Measurements from ENCODE around the gene C17orf100. TPM values are rescaled to one million over a fixed set of nuclear protein-coding genes. Genes with fewer than 3 reads are reported as not detected.
A peak's percentile ranks its signal among the peaks of the same experiment; 100 is the strongest.

The C17orf100 gene
- total and polyA plus RNA-seq, 2 of the 13 experiments (the other 11 are each of a cell fraction or from before 2014, with no cell fraction given), result 3.6 to 8.7 TPM

DNA sequence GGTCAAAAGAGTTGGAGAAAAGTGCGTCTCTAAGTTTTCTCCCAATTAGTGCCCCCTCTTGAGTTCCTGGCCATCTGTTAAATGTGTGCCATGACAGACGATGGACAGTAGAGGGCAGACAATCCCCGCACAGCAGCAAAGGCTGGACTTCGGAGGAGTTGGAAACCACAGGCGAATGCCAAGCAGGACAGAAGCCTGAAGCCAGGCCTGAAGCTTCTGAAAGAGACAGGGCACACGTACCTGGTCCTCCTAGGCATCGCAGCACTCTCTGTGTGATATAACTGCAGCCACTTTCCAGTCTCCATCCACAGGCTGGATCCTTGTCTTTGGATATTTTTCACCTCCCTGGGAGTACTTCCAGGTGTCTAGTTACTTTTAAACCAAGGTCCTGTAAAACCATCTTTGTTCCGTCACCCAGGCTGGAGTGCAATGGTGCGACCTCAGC, 14.5 kb downstream of the C17orf100 start (continued):
- TF ChIP-seq, protein P1, sequence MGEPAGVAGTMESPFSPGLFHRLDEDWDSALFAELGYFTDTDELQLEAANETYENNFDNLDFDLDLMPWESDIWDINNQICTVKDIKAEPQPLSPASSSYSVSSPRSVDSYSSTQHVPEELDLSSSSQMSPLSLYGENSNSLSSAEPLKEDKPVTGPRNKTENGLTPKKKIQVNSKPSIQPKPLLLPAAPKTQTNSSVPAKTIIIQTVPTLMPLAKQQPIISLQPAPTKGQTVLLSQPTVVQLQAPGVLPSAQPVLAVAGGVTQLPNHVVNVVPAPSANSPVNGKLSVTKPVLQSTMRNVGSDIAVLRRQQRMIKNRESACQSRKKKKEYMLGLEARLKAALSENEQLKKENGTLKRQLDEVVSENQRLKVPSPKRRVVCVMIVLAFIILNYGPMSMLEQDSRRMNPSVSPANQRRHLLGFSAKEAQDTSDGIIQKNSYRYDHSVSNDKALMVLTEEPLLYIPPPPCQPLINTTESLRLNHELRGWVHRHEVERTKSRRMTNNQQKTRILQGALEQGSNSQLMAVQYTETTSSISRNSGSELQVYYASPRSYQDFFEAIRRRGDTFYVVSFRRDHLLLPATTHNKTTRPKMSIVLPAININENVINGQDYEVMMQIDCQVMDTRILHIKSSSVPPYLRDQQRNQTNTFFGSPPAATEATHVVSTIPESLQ (CRISPR knock-in tag; conservative IDR thresholded peaks at IDR 0.05), result no peak
- TF ChIP-seq, protein P2, sequence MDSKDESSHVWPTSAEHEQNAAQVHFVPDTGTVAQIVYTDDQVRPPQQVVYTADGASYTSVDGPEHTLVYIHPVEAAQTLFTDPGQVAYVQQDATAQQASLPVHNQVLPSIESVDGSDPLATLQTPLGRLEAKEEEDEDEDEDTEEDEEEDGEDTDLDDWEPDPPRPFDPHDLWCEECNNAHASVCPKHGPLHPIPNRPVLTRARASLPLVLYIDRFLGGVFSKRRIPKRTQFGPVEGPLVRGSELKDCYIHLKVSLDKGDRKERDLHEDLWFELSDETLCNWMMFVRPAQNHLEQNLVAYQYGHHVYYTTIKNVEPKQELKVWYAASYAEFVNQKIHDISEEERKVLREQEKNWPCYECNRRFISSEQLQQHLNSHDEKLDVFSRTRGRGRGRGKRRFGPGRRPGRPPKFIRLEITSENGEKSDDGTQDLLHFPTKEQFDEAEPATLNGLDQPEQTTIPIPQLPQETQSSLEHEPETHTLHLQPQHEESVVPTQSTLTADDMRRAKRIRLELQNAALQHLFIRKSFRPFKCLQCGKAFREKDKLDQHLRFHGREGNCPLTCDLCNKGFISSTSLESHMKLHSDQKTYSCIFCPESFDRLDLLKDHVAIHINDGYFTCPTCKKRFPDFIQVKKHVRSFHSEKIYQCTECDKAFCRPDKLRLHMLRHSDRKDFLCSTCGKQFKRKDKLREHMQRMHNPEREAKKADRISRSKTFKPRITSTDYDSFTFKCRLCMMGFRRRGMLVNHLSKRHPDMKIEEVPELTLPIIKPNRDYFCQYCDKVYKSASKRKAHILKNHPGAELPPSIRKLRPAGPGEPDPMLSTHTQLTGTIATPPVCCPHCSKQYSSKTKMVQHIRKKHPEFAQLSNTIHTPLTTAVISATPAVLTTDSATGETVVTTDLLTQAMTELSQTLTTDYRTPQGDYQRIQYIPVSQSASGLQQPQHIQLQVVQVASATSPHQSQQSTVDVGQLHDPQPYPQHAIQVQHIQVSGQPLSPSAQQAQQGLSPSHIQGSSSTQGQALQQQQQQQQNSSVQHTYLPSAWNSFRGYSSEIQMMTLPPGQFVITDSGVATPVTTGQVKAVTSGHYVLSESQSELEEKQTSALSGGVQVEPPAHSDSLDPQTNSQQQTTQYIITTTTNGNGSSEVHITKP (CRISPR knock-in tag; IDR thresholded peaks at IDR 0.05; ENCODE audit: low read depth), result no peak
- TF ChIP-seq, protein P3, sequence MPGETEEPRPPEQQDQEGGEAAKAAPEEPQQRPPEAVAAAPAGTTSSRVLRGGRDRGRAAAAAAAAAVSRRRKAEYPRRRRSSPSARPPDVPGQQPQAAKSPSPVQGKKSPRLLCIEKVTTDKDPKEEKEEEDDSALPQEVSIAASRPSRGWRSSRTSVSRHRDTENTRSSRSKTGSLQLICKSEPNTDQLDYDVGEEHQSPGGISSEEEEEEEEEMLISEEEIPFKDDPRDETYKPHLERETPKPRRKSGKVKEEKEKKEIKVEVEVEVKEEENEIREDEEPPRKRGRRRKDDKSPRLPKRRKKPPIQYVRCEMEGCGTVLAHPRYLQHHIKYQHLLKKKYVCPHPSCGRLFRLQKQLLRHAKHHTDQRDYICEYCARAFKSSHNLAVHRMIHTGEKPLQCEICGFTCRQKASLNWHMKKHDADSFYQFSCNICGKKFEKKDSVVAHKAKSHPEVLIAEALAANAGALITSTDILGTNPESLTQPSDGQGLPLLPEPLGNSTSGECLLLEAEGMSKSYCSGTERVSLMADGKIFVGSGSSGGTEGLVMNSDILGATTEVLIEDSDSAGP (CRISPR knock-in tag; IDR thresholded peaks at IDR 0.05; ENCODE audit: borderline replicate concordance), result peak; percentile 76
- TF ChIP-seq ZSCAN25 (CRISPR knock-in tag; IDR thresholded peaks at IDR 0.05) (0 out of 2 replicates have a peak, but pooled peaks have one; percentile 35), ZNF788 (CRISPR knock-in tag; IDR thresholded peaks at IDR 0.05; ENCODE audit: borderline replicate concordance) (peak; percentile 31; the same call in 1 of the 2 replicates), ZNF331 (CRISPR knock-in tag; IDR thresholded peaks at IDR 0.05) (peak; percentile 43; the same call in 1 of the 2 replicates), TEAD3 (CRISPR knock-in tag; optimal IDR thresholded peaks at IDR 0.05; ENCODE audit: borderline replicate concordance) (peak; percentile 53), RCOR2 (CRISPR knock-in tag; IDR thresholded peaks at IDR 0.05) (0 out of 2 replicates have a peak, but pooled peaks have one; percentile 24), NFIC (IDR thresholded peaks at IDR 0.05; ENCODE audit: low read length) (no peak), ZFY (CRISPR knock-in tag; IDR thresholded peaks at IDR 0.05) (peak; percentile 20; the same call in 1 of the 2 replicates), MTF1 (CRISPR knock-in tag; IDR thresholded peaks at IDR 0.05) (no peak)
- TF ChIP-seq, protein P4, sequence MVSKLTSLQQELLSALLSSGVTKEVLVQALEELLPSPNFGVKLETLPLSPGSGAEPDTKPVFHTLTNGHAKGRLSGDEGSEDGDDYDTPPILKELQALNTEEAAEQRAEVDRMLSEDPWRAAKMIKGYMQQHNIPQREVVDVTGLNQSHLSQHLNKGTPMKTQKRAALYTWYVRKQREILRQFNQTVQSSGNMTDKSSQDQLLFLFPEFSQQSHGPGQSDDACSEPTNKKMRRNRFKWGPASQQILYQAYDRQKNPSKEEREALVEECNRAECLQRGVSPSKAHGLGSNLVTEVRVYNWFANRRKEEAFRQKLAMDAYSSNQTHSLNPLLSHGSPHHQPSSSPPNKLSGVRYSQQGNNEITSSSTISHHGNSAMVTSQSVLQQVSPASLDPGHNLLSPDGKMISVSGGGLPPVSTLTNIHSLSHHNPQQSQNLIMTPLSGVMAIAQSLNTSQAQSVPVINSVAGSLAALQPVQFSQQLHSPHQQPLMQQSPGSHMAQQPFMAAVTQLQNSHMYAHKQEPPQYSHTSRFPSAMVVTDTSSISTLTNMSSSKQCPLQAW (CRISPR knock-in tag; IDR thresholded peaks at IDR 0.05), result 0 out of 2 replicates have a peak, but pooled peaks have one; percentile 24
- TF ChIP-seq, protein P5, sequence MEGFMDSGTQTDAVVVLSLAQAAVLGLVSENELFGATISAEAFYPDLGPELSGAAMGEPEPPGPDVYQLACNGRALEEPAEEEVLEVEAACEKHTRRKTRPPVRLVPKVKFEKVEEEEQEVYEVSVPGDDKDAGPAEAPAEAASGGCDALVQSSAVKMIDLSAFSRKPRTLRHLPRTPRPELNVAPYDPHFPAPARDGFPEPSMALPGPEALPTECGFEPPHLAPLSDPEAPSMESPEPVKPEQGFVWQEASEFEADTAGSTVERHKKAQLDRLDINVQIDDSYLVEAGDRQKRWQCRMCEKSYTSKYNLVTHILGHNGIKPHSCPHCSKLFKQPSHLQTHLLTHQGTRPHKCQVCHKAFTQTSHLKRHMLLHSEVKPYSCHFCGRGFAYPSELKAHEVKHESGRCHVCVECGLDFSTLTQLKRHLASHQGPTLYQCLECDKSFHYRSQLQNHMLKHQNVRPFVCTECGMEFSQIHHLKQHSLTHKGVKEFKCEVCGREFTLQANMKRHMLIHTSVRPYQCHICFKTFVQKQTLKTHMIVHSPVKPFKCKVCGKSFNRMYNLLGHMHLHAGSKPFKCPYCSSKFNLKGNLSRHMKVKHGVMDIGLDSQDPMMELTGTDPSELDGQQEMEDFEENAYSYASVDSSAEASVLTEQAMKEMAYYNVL (CRISPR knock-in tag; IDR thresholded peaks at IDR 0.05; ENCODE audit: borderline replicate concordance), result peak; percentile 63; the same call in 1 of the 2 replicates
- TF ChIP-seq, protein P6, sequence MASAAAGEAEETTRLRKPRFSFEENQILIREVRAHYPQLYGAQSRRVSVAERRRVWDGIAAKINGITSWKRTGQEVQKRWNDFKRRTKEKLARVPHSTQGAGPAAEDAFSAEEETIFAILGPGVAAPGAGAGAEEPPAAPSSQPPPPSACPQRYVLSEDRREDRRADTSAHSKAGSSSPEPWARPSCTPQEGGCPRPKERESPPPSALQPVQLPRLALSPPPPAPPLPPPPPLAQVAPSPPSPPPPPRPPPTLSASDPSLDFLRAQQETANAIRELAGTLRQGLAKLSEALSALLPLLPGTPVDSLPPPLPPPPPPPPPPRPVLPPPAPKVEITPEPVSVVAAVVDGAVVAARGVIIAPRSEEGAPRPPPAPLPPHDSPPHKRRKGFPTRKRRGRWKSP (CRISPR knock-in tag; IDR thresholded peaks at IDR 0.05), result no peak
- TF ChIP-seq, protein P7, sequence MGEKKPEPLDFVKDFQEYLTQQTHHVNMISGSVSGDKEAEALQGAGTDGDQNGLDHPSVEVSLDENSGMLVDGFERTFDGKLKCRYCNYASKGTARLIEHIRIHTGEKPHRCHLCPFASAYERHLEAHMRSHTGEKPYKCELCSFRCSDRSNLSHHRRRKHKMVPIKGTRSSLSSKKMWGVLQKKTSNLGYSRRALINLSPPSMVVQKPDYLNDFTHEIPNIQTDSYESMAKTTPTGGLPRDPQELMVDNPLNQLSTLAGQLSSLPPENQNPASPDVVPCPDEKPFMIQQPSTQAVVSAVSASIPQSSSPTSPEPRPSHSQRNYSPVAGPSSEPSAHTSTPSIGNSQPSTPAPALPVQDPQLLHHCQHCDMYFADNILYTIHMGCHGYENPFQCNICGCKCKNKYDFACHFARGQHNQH (CRISPR knock-in tag; IDR thresholded peaks at IDR 0.05), result peak; percentile 49; the same call in 1 of the 2 replicates
